Fibroblast of lung (primary cell): ENCODE results near the gene ATP6V0C. TPM values are rescaled to one million over a fixed set of nuclear protein-coding genes. Genes with fewer than 3 reads are reported as not detected.

ENCODE experiments used
- DNase-seq, 2 donors: peaks; one replicate each; pipeline versions ENCODE4 v3.0.0 to v3.0.0-alpha.2; 2010; ENCODE audit warnings: low read depth in 2 of 2
- H2AFZ ChIP-seq: 2 replicates; pipeline ENCODE4 v1.5.1; 2012; ENCODE audit warnings: low read length, control low read depth, inconsistent platforms
- H3K27ac ChIP-seq: 2 replicates; pipeline ENCODE4 v1.5.1; 2011; ENCODE audit warnings: low read length, control low read depth; ENCODE audit not compliant: insufficient read depth
- H3K27me3 ChIP-seq: 2 replicates; pipeline ENCODE4 v1.5.1; 2011; ENCODE audit warnings: mild to moderate bottlenecking, low read length; ENCODE audit not compliant: control insufficient read depth, insufficient read depth
- H3K36me3 ChIP-seq: 2 replicates; pipeline ENCODE4 v1.5.1; 2011; ENCODE audit warnings: low read length; ENCODE audit not compliant: control insufficient read depth, insufficient read depth
- H3K4me1 ChIP-seq: 2 replicates; pipeline ENCODE4 v1.5.1; 2011; ENCODE audit warnings: low read length; ENCODE audit not compliant: control insufficient read depth, insufficient read depth; ENCODE audit errors: extremely low read depth
- H3K4me2 ChIP-seq: 2 replicates; pipeline ENCODE4 v1.5.1; 2011; ENCODE audit warnings: low read length, control low read depth; ENCODE audit not compliant: insufficient read depth; ENCODE audit errors: extremely low read depth
- H3K4me3 ChIP-seq, 4 experiments: fragments of 200-600 bp in 1 of 4; sonication (generic) in 1 of 4; replicated peaks in 1 of 4; 2 replicates each; pipeline ENCODE4 v1.5.1; 2011 to 2016; ENCODE audit warnings: low read length in 4 of 4, low read depth in 3 of 4, mild to moderate bottlenecking in 3 of 4, control low read depth in 2 of 4, inconsistent platforms in 1 of 4, mixed read lengths in 1 of 4; ENCODE audit not compliant: insufficient read depth in 1 of 4; ENCODE audit errors: control extremely low read depth in 1 of 4
- H3K79me2 ChIP-seq: 2 replicates; pipeline ENCODE4 v1.5.1; 2012; ENCODE audit warnings: mild to moderate bottlenecking, low read length, inconsistent platforms; ENCODE audit not compliant: control insufficient read depth, insufficient read depth
- H3K9ac ChIP-seq: 2 replicates; pipeline ENCODE4 v1.5.1; 2011; ENCODE audit warnings: mild to moderate bottlenecking, low read length, control low read depth; ENCODE audit not compliant: insufficient read depth
- H3K9me3 ChIP-seq: 2 replicates; pipeline ENCODE4 v1.5.1; 2012; ENCODE audit warnings: low read depth, low read length; ENCODE audit not compliant: control insufficient read depth, insufficient read depth
- H4K20me1 ChIP-seq: 2 replicates; pipeline ENCODE4 v1.5.1; 2011; ENCODE audit warnings: low read length; ENCODE audit not compliant: control insufficient read depth, insufficient read depth; ENCODE audit errors: extremely low read depth
- CTCF ChIP-seq, 2 donors: IDR thresholded peaks in 1 of 2; conservative IDR thresholded peaks in 1 of 2; 1 replicate in 1 of 2; 2 replicates in 1 of 2; pipeline ENCODE4 v1.5.1; 2011 to 2012; ENCODE audit warnings: low read length in 2 of 2, control low read depth in 1 of 2, inconsistent platforms in 1 of 2, low read depth in 1 of 2, mild to moderate bottlenecking in 1 of 2
- EZH2 ChIP-seq: IDR thresholded peaks from 2 replicates; pipeline ENCODE4 v1.5.1; 2012; ENCODE audit warnings: low read length, control low read depth, mild to moderate bottlenecking; ENCODE audit errors: missing control alignments
- polyA plus RNA-seq, 2 donors: library from polyadenylated mRNA; depleted of rRNA in 1 of 2; stranded (reverse) in 1 of 2; unstranded in 1 of 2; fragments of >200 nt; gene quantifications; 2 replicates each; pipeline ENCODE4 v1.2.1, GENCODE V29; 2011 to 2012; ENCODE audit warnings: missing spikeins in 1 of 2
- total RNA-seq: library from RNA; depleted of rRNA; stranded (reverse); fragments of >200 nt; gene quantifications from 2 replicates; pipeline ENCODE4 v1.2.1, GENCODE V29; 2014

The ATP6V0C gene
- total and polyA plus RNA-seq, 2 donors (not counting 1 experiment from before 2014, with no cell fraction given): 11.2 to 43.0 TPM

- Histone ChIP-seq H3K4me1 (peaks cover 15% of the 10 kb centered on the region), H3K27me3 (no peaks in the 10 kb centered on the region), H3K79me2 (no peaks in the 10 kb centered on the region), H3K4me3 (no peak overlapping the region), H4K20me1 (no peaks in the 10 kb centered on the region), H3K9me3 (no peaks in the 10 kb centered on the region), H3K9ac (no peak overlapping the region), H3K36me3 (no peaks in the 10 kb centered on the region), H3K27ac (no peak overlapping the region), H3K4me2 (no peak overlapping the region), H2AFZ (no peak overlapping the region)
- no peak for DNase-seq
- TF ChIP-seq EZH2 (no peak), CTCF (conservative IDR thresholded peaks at IDR 0.05 in 1 of 2, IDR thresholded peaks at IDR 0.05 in 1 of 2; ENCODE audit: low read depth in 1 of 2, low read length in 2 of 2) (no peak)
These were observed 43.5 kb upstream of the ATP6V0C start for GRCh38 chr16:2470234-2470601.

- Histone ChIP-seq H3K4me3 (no peak overlapping the region), H2AFZ (no peak overlapping the region), H3K9ac (no peak overlapping the region), H3K9me3 (no peaks in the 10 kb centered on the region), H3K4me2 (no peak overlapping the region), H3K79me2 (no peaks in the 10 kb centered on the region), H3K27ac (no peak overlapping the region), H3K36me3 (no peaks in the 10 kb centered on the region), H4K20me1 (no peaks in the 10 kb centered on the region), H3K27me3 (no peaks in the 10 kb centered on the region), H3K4me1 (peaks cover 15% of the 10 kb centered on the region)
- DNase-seq: no peak
- no peak for TF ChIP-seq EZH2
- no peak for TF ChIP-seq CTCF (conservative IDR thresholded peaks at IDR 0.05 in 1 of 2, IDR thresholded peaks at IDR 0.05 in 1 of 2; ENCODE audit: low read depth in 1 of 2, low read length in 2 of 2)
These were observed 43.1 kb upstream of the ATP6V0C start for GRCh38 chr16:2470603-2471015.

- H3K27ac ChIP-seq: no peak within 1 kb of the TSS
- H3K36me3 ChIP-seq: no peaks in the 10 kb centered on the region
- no peaks in the 10 kb centered on the region for H4K20me1 ChIP-seq
- H2AFZ ChIP-seq: no peak within 1 kb of the TSS
- H3K9me3 ChIP-seq: no peaks in the 10 kb centered on the region
- peaks cover 3% of the 10 kb centered on the region for H3K79me2 ChIP-seq
- H3K27me3 ChIP-seq: no peaks in the 10 kb centered on the region
- H3K4me1 ChIP-seq: peaks cover 18% of the 10 kb centered on the region
- TF ChIP-seq EZH2: no peak
- TF ChIP-seq CTCF (conservative IDR thresholded peaks at IDR 0.05 in 1 of 2, IDR thresholded peaks at IDR 0.05 in 1 of 2; ENCODE audit: low read depth in 1 of 2, low read length in 2 of 2): no peak
- H3K9ac ChIP-seq: no peak within 1 kb of the TSS
- no peak for DNase-seq
- H3K4me3 ChIP-seq: peak within 1 kb of the TSS in 1 of 4 experiments; percentile 44
- peak within 1 kb of the TSS; percentile 25 for H3K4me2 ChIP-seq
These were observed 42.6 kb upstream of the ATP6V0C start, which contains the start of gene NTN3 for GRCh38 chr16:2471016-2471652. TSS of gene NTN3 (plus strand) at chr16:2471297. CDS start at chr16:2471702, 405 bp downstream.
